ENCODE measurements around the gene CDH4.
A peak's percentile ranks its signal among the peaks of the same experiment; 100 is the strongest.
"Not testable (repeated sequence)": the region's sequence is repeated elsewhere in the genome, so short reads cannot be mapped to it uniquely, and the experiment has no call there.

Gene CDH4

GRCh38 chr20:61419010-61419409 is 166.9 kb downstream of the CDH4 start:
- no peak for DNase-seq (ENCODE audit: low read depth)

DNA sequence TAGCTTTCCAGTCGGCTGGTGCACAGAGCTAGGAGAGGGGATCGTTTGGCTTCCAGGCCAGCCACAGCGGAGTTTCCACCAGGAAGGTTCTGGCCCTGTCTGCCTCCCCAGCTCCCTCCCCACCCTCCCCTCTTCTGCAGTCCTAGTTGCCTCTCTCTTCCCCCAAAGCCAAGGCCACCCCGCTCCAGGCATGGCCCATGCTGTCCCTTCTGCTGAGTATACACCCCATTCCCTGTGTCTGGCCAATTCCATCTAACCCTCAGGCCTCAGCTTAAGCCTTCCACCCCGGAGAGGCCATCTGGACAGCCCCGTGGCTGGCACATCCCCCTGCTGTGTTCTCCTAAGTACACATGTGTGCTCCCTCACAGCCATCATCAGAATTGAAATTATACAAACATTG is 167.4 kb downstream of the CDH4 start:
- DNase-seq (ENCODE audit: low read depth): no peak

DNA sequence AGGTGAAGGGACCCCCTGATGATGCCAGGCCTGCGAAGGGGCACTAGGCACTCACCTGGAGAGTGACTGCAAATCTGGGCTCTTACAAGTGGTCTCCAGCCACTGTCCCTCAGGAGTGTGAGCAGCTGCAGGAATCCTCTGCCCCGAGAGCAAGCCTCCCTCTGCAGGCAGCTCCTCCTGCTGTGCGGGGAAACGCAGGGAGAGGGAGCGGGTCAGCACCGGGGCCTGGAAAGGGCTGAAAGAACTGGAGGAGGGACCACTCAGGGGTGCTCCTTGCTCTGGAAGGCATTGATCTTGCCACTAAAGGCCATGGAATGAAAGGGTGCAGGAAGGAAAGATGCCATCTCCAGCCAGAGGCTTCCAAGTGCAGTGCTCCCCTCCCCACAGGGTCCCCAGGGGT is 168.0 kb downstream of the CDH4 start:
- DNase-seq (ENCODE audit: low read depth): no peak

DNA sequence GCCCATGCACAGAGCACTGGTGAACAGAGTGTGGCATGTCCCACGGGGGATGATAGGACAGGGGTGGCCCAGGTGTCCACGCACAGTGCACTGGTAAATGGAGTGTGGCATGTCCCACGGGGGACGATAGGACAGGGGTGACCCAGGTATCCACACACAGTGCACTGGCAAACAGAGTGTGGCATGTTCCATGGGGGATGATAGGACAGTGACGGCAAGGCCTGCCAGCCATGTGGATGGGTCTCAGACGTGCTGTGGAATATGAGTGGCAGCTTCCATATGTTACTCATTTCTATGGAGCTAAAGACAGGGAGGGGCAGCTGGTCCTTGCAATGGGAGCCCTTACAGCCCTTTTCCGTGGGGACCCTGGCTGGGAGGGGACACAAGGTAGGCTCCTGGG is 168.7 kb downstream of the CDH4 start:
- no peak for DNase-seq (ENCODE audit: low read depth)

DNA sequence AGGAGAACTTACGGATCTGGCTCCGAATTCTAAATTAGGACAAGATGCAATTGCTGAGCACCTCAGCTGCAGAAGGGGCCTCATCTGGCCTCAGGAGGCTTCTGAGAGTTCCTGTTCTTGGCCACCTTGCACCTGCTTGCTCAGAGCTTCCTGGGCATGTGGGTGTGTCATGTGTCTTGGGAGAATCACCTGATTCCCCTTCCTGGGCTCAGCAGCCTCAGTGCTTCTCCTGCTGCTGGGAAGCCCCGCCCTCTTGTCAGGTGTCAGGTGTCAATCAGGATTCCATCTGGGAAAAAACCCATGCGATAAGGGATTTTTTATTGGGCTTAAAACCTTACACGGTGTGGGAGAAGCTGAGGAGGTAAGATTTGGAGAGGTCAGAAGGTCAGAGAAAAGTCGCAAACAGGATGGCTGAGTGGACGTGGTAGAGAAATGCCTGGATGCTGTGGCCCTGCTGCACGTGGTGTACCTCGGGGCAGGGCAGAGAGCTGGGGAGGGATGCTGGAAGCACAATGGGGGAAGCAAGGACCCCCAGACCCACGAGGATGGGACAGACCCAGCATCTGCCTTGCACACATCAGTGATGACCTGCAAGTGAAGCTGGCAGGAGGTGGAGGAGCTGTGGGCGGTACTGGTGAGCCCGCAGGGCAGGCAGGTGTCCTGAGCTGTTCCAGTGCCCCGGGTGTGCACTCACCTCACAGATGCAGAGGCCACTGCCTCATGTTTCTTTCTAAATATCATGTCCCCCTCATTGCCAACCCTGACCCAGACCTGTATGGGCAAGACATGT is 170.8 kb downstream of the CDH4 start:
- no peak for DNase-seq (ENCODE audit: low read depth)

- no peak for DNase-seq (ENCODE audit: low read depth)
Measured at GRCh38 chr20:61424011-61424627, 172.1 kb downstream of the CDH4 start.

DNA sequence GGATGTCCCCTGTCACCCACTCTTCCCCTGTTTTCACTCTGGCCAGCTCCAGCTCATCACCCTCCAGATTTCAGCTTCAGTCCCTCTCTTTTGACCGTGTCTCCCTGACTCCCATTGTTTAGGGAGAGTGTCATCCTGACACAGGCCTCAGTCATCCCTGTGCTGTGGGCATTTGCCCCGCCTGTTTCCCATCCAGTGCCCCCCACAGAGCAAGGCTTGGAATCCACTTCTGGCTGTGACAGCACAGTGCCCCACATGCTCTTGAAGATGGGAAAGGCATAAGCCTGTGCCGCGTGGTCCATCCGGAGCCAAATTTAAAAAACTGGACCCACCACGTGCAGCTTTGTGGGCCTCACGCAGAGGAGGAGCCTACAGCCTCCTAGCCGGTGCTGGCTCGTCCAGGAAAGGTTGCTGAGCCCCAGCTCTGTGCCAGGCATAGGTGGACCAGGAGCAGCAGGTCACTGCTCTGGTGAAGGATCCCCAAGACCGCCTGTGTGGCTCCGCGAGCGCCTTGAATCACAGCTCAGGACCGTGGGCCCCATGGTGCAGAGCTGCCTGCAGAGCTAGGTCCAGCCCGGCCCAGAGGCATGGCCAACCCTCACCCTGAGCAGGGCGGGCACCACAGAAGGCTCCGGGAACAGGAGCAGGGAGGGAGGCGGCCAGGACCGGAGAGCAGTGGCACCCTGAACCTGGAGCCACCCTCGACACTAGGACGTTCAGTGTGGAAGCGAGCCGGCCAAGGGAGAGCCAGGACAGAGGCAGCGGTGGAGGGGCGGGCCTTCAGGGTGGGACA is 172.8 kb downstream of the CDH4 start:
- no peak for DNase-seq (ENCODE audit: low read depth)

DNA sequence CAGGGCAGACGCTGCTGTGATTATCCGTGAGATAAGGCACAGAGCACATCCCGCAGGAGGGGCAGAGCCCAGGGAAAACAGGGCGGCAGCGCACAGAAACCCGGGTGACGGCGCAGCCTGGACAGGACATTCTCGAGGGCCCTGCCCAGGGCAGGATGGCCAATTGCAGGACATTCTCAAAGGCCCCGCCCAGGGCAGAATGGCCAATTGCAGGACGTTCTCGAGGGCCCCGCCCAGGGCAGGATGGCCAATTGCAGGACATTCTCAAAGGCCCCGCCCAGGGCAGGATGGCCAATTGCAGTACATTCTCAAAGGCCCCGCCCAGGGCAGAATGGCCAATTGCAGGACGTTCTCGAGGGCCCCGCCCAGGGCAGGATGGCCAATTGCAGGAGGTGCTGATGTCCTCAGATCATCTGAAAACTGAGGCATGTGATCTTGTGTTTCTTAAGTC is 173.5 kb downstream of the CDH4 start:
- DNase-seq (ENCODE audit: low read depth): not testable (repeated sequence)

GRCh38 chr20:61426352-61426751 is 174.3 kb downstream of the CDH4 start:
- no peak for DNase-seq (ENCODE audit: low read depth)

GRCh38 chr20:61429458-61430227 is 177.6 kb downstream of the CDH4 start:
- DNase-seq (ENCODE audit: low read depth): no peak

- no peak for DNase-seq (ENCODE audit: low read depth)
Measured at GRCh38 chr20:61430228-61430624, 178.2 kb downstream of the CDH4 start.

- DNase-seq (ENCODE audit: low read depth): no peak
Measured at GRCh38 chr20:61433176-61433575, 181.1 kb downstream of the CDH4 start.

- no peak for DNase-seq (ENCODE audit: low read depth)
Measured at GRCh38 chr20:61433816-61434215, 181.8 kb downstream of the CDH4 start.

DNA sequence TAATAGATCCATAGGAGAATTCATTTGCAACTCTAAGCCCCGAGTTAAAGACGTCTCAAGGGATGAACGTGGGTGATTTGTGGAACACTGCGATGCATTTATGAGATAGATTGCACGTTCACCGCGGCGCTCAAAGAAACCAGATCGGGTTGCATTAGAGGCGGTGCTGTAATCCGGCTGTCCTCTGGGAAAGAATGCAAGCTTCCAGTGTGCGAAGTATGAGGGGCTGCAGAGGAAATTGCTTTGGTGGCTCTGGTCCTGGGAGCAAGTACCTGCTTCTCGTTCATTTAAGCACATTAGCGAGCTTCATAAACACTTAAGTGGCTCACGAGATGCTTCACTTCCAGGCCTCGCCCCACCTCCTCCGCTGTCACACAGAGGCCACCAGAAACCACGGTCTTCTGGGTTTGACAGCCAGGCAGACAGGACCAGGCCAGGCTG is 182.3 kb downstream of the CDH4 start:
- DNase-seq (ENCODE audit: low read depth): peak; percentile 12

- no peak for DNase-seq (ENCODE audit: low read depth)
Measured at GRCh38 chr20:61435184-61435822, 183.2 kb downstream of the CDH4 start.

- DNase-seq (ENCODE audit: low read depth): no peak
Measured at GRCh38 chr20:61435823-61436220, 183.8 kb downstream of the CDH4 start.

GRCh38 chr20:61436283-61436666 is 184.2 kb downstream of the CDH4 start:
- peak; percentile 10 for DNase-seq (ENCODE audit: low read depth)

DNA sequence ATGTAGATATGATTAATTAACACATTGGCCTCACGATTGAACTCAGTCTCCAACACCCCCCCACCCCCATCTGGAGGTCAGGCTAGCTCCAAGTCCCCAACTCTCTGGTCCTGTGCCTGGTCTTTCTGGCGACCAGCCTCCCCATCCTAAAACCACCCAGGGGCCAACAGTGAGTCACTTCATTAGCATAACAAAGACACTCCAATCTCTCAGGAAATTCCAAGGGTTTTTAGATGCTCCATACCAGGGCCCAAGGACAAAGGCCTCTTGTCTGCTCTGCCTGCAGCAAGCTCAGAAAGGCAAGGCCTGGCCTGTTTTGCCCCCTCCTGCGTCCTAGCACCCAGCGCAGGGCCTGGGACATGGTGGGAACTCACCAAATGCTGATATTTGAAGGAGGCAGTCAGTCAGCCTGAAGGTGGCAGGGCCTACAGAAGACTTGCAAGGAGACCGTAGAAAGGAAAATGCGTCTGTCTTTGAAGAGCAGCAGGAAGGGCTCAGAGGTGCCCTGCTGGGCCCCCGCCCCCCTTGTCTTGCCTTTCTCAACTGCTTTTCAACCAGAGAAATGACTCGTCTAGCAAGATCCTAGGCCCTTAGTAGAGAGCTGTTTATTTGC is 184.7 kb downstream of the CDH4 start:
- DNase-seq (ENCODE audit: low read depth): peak; percentile 30

DNA sequence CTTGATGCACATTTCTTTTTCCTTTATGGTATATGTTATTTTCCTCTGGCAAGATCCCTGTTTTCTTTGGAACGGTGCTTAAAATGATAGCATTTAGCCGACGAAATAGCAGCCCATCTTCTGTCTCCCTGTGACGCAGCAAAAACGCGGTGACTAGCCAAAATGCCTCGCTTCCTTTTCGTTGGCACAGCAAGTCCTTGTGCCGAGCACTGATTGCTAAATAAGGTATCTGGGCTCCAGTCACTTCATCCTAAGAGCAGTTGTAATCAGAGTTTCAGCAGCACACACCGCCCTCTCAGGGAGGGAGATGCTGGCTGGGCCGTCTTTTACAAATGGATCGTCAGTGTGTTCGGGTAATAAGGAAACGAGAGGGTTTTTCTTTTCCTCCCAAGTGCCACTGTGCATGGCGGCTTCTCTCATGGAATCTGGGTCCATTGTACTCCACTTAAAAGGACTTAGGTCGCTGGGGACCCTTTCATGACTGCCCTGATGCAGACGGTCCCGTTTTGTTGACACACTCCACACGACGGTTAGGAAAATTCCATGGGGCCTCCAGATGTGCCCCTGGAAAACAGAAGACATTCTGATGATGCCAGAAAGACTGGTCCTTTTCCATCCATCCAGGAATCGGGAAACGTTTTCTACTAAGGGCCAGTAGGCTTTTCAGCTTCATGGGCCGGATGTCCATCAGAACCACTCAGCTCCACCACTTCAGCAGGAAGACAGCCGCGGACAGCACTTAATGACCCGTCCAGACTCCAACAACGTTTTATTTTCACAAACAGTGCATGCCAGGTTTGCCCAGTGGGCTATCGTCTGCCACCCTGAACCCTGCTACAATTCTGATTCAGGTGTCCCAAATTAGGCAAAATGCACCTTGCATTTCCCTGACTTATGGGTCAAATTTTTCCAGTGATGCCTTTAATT is 185.5 kb downstream of the CDH4 start:
- DNase-seq (ENCODE audit: low read depth): peak; percentile 62

GRCh38 chr20:61438285-61438684 is 186.2 kb downstream of the CDH4 start:
- DNase-seq (ENCODE audit: low read depth): no peak

Measured in iris pigment epithelial cell (primary cell).